ENCODE results near the gene CCDC154.

The CCDC154 gene

DNA sequence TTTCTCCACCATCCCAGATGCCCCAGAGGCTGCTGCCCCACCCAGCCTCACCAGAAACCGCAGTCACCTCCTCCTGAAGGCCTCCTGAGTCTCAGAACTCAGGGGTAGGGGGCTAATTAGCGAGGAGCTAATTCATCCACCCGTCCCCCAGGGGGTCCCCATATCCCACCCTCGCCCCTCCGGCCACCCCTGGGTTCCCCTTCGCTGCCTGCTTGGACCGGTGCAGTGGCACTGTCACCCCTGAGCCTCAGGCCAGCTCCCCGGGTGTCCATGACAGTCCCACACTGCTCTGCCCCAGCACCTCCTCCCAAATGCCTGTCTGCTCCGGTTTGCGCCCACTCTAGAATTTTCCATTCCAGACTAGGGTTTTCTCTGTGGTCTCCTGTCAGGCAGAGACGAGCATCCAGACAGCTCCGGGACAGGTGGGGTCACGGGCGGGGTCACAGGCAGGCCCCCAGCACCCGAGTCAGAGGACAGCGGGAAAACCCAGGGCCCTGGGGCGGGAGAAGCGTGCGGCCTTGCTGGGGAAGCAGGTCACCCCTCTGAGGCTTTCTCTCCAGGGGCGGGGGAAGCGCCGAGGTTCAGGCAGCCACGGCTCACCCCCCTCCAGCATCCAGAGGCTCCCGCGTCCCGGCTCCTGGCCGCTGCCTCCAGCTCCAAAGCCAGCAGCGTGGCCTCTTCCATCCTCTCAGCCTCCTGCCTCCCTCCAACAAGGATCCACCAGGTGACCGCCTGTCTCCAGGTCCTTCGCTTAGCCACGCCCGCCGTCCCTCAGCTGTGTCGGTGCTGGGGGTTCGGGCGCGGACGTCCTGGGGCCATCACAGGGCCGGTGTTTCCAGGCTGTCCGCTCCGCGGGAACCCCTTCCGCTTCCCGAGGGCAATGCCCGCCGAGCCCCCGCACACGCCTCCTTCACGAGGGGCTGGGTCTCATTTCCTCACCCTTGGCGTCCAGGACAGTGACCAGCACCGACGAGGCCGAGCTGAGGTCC lies 16.6 kb downstream of the CCDC154 start:
- H3K4me3 ChIP-seq (ENCODE audit: control insufficient read depth, low read depth, low read length) = no peak overlapping the region
- DNase-seq (ENCODE audit: low read depth) = no peak
- TF ChIP-seq, protein P1, sequence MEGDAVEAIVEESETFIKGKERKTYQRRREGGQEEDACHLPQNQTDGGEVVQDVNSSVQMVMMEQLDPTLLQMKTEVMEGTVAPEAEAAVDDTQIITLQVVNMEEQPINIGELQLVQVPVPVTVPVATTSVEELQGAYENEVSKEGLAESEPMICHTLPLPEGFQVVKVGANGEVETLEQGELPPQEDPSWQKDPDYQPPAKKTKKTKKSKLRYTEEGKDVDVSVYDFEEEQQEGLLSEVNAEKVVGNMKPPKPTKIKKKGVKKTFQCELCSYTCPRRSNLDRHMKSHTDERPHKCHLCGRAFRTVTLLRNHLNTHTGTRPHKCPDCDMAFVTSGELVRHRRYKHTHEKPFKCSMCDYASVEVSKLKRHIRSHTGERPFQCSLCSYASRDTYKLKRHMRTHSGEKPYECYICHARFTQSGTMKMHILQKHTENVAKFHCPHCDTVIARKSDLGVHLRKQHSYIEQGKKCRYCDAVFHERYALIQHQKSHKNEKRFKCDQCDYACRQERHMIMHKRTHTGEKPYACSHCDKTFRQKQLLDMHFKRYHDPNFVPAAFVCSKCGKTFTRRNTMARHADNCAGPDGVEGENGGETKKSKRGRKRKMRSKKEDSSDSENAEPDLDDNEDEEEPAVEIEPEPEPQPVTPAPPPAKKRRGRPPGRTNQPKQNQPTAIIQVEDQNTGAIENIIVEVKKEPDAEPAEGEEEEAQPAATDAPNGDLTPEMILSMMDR (IDR thresholded peaks at IDR 0.05; ENCODE audit: control insufficient read depth, insufficient read depth, low read depth, low read length, missing control alignments) = no peak

DNA sequence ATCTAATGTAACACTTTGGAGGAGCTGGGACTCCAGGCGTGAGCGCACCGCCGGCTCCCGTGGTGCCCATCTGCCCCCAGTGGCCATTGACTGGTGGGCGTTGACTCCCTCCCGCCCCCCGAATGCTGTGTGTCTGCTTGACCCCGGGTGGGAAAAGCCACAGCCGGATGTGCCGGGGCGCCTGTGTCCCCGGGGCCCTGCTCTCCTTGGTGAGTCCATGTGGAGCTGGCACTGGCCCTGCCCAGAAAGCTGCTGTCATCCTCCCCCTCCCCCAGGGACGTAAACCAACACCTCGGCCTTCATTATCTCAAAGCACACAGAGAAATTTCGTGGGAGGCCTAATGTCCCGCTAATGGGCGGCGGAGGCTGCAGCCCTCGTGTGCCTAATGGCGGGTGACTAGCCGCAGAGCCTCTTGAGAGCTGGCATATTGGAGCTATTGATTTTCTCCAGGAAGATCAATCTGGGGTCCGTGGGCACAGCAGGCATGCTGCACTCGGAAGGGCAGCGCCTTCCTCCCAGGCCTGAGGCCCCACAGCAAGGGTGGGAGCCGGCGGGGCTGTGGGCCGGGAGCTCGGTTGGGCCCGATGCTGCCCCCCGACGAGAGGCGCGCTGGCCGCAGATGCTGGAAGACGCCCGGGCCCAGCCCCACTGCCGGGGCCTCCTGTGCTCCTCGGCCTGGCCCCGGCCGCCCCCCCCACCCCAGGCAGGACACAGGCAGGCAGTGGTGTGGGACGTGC lies 17.5 kb downstream of the CCDC154 start:
- no peak for DNase-seq (ENCODE audit: low read depth)
- TF ChIP-seq, protein P1 (IDR thresholded peaks at IDR 0.05; ENCODE audit: control insufficient read depth, insufficient read depth, low read depth, low read length, missing control alignments) = no peak
- H3K4me3 ChIP-seq (ENCODE audit: control insufficient read depth, low read depth, low read length) = no peak overlapping the region

DNA sequence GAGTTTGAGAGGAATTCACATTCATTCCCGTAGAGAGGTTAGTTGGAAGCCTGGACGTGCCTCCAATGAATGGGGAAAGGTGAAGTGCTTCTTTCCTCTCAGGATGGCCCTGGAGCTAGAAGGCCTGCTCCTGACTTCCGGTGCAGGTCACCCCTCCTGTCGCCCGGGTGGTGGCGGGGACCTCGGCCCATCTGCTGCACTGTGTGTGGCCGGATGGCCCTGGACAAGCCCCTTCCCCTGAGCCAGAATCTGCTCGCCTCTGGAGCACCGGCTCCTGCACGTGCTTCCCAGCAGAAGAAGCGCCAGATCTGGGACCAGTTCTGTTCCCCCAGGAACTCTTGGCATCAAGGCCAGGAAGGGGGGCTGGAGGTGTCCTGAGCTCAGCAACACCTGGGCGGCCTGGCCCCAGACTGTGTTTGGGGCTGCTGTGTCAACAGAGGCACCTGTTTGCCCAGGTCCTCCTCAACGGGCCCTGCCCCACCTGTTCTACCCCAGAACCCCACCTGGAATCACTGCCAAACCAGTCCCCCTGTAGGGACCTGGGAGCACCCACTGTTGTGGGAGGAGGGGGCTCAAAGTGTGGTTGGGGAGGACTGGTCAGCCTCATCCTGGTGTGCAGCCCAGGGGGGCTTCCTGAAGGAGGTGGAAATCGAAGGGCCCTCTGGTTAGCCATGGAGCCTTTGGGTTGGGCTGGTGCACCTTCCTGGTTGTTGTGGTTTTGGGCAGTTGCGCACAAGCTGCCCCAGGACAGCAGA lies 18.6 kb downstream of the CCDC154 start:
- DNase-seq (ENCODE audit: low read depth) = no peak
- TF ChIP-seq, protein P1 (IDR thresholded peaks at IDR 0.05; ENCODE audit: control insufficient read depth, insufficient read depth, low read depth, low read length, missing control alignments) = no peak
- no peak overlapping the region for H3K4me3 ChIP-seq (ENCODE audit: control insufficient read depth, low read depth, low read length)

DNA sequence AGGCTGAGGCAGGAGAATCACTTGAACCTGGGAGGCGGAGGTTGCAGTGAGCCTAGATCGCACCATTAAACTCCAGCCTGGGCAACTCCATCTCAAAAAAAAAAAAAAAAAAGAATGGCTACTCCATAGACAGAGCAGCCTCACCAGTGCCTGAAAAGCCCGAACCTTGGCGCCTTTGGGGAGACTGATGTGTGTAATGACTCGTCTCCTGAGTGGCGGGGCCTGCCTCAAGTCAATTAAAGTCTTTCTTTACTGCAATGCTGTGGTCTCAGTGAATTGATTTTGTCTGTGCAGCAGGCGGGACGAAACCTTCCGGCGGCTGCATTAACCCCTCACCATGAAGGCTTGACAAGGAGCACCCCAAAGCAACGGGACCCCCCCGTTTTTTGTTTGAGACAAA lies 20.3 kb downstream of the CCDC154 start:
- H3K4me3 ChIP-seq (ENCODE audit: control insufficient read depth, low read depth, low read length) = no peak overlapping the region
- DNase-seq (ENCODE audit: low read depth) = no peak
- TF ChIP-seq, protein P1 (IDR thresholded peaks at IDR 0.05; ENCODE audit: control insufficient read depth, insufficient read depth, low read depth, low read length, missing control alignments) = no peak

DNA sequence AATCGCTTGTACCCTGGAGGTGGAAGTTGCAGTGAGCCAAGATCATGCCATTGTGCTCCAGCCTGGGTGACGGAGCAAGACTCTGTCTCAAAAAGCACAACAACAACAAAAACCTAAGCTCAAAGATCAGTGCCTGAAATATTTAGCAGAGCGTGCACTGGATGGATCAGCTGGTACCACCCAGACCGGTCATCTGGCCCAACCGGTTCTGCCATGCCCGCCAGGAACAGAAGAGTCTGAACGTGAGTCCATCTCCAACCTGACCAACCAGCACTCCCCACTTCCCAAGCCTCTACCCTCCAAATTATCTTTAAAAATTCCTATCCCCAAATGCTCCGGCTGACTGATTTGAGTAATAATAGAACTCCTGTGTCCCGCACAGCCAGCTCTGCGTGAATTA lies 22.3 kb downstream of the CCDC154 start:
- TF ChIP-seq, protein P1 (IDR thresholded peaks at IDR 0.05; ENCODE audit: control insufficient read depth, insufficient read depth, low read depth, low read length, missing control alignments) = no peak
- no peak for DNase-seq (ENCODE audit: low read depth)
- no peak overlapping the region for H3K4me3 ChIP-seq (ENCODE audit: control insufficient read depth, low read depth, low read length)

DNA sequence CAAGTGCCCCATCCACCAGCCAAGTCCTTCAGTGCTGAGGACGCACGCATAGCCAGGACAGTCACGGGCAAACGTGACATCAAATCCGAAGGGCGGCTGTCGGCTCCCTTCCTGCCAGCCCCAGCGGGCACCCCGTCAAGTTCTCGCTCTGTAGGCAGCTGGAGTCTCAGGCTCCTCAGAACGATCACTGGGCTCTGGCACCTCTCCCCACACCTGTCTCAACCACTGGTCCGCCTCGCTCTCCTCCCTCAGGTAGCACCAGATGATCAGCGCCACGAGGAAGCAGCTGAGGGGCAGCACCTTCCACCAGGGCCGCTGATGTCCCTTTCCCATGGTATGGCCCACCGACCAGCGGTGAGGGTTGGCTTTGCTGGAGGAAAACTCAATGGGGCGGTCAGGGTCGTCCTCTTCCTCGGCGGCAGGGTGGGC lies 24.2 kb downstream of the CCDC154 start:
- H3K4me3 ChIP-seq (ENCODE audit: control insufficient read depth, low read depth, low read length) = peak overlapping the region; percentile 98
- DNase-seq (ENCODE audit: low read depth) = no peak
- TF ChIP-seq, protein P1 (IDR thresholded peaks at IDR 0.05; ENCODE audit: control insufficient read depth, insufficient read depth, low read depth, low read length, missing control alignments) = no peak
